ENCODE results near the gene SDCCAG8.

DNA sequence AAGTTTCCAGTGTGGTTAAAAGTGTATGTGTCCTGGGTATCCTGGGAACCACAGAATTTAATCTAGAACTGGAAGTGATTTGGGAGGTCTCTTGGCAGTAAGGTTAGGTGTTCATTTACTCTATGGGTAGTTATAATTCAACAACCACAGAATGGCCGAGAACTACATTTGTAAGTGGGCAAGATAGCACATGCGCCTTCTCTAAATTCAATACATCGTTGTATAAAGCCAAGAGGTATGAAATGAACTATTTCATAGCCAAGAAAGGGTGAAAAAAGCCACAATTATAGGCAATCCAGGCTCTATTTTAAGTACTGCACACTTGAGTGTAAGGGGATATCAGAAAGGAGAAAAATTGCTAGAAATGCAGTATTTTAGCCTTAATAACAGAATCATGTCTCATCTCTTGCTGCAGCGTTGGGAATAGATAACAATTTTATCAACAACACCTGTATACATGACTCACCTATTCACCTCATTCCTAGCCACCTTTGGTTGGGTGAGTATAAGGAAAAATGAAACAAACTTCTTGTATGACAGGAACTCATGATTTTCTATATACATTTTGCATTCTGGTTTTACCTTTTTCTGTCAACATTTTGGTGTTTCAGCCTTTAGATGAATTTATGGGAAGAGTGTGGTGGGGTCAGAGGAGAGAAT is 4.5 kb downstream of the SDCCAG8 start:
- TF ChIP-seq, protein P1, sequence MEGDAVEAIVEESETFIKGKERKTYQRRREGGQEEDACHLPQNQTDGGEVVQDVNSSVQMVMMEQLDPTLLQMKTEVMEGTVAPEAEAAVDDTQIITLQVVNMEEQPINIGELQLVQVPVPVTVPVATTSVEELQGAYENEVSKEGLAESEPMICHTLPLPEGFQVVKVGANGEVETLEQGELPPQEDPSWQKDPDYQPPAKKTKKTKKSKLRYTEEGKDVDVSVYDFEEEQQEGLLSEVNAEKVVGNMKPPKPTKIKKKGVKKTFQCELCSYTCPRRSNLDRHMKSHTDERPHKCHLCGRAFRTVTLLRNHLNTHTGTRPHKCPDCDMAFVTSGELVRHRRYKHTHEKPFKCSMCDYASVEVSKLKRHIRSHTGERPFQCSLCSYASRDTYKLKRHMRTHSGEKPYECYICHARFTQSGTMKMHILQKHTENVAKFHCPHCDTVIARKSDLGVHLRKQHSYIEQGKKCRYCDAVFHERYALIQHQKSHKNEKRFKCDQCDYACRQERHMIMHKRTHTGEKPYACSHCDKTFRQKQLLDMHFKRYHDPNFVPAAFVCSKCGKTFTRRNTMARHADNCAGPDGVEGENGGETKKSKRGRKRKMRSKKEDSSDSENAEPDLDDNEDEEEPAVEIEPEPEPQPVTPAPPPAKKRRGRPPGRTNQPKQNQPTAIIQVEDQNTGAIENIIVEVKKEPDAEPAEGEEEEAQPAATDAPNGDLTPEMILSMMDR (IDR thresholded peaks at IDR 0.05; ENCODE audit: low read depth, low read length, missing input control) = no peak
- TF ChIP-seq, protein P2, sequence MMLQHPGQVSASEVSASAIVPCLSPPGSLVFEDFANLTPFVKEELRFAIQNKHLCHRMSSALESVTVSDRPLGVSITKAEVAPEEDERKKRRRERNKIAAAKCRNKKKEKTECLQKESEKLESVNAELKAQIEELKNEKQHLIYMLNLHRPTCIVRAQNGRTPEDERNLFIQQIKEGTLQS (IDR thresholded peaks at IDR 0.05) = no peak
- no peak for TF ChIP-seq YY1 (IDR thresholded peaks at IDR 0.05)
- TF ChIP-seq RAD21 (IDR thresholded peaks at IDR 0.05) = no peak
